Gastroesophageal sphincter (tissue), 3 donors: Measurements from ENCODE around the gene AHRR.

Experiments
- EP300 ChIP-seq: sonication (generic); formaldehyde crosslinking; IDR thresholded peaks from one replicate; pipeline ENCODE4 v1.6.1; 2017; ENCODE audit warnings: antibody characterized with exemption, mild to moderate bottlenecking
- POLR2A ChIP-seq, 2 donors: fragments of 450-650 bp; IDR thresholded peaks; one replicate each; pipeline ENCODE4 v1.6.1; 2017; ENCODE audit warnings: antibody characterized with exemption in 2 of 2, mild to moderate bottlenecking in 2 of 2, moderate library complexity in 1 of 2
- POLR2AphosphoS5 ChIP-seq: sonication (generic); formaldehyde crosslinking; IDR thresholded peaks from one replicate; pipeline ENCODE4 v1.6.1; 2017; ENCODE audit warnings: antibody characterized with exemption
- TF ChIP-seq, protein P1 (sequence below), 4 experiments: fragments of 200-600 bp in 2 of 4; fragments of 450-650 bp in 2 of 4; sonication (generic) in 1 of 4; IDR thresholded peaks; one replicate each; pipeline ENCODE4 v1.5.1; 2017 to 2019; ENCODE audit warnings: antibody characterized with exemption in 4 of 4, mild to moderate bottlenecking in 2 of 4, moderate library complexity in 2 of 4

DNA sequence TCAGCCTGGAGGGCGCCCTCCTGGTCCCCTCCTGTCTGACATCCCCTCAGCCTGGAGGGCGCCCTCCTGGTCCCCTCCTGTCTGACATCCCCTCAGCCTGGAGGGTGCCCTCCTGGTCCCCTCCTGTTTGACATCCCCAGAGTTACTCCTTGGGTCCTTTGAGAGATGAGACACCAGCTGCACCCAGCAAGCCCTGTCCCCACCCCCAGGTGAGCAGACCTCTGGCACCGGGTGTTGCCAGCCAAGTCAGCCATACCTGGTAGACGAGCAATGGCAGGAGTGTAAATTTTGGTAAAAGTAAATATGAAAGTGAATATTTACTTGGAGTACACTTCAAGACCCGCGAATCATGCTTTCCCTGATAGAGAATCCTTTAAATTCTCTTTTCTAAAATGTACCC lies 146.9 kb downstream of the AHRR start:
- TF ChIP-seq, protein P1, sequence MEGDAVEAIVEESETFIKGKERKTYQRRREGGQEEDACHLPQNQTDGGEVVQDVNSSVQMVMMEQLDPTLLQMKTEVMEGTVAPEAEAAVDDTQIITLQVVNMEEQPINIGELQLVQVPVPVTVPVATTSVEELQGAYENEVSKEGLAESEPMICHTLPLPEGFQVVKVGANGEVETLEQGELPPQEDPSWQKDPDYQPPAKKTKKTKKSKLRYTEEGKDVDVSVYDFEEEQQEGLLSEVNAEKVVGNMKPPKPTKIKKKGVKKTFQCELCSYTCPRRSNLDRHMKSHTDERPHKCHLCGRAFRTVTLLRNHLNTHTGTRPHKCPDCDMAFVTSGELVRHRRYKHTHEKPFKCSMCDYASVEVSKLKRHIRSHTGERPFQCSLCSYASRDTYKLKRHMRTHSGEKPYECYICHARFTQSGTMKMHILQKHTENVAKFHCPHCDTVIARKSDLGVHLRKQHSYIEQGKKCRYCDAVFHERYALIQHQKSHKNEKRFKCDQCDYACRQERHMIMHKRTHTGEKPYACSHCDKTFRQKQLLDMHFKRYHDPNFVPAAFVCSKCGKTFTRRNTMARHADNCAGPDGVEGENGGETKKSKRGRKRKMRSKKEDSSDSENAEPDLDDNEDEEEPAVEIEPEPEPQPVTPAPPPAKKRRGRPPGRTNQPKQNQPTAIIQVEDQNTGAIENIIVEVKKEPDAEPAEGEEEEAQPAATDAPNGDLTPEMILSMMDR (IDR thresholded peaks at IDR 0.05): no peak
- TF ChIP-seq POLR2AphosphoS5 (no peak), POLR2A (IDR thresholded peaks at IDR 0.05) (no peak), EP300 (no peak)
